ENCODE results near the gene MYCBPAP.

GRCh38 chr17:50541716-50542688, 33.8 kb downstream of the MYCBPAP start:
- no peak for TF ChIP-seq CTCF (IDR thresholded peaks at IDR 0.05)
- TF ChIP-seq POLR2A (IDR thresholded peaks at IDR 0.05) = no peak

Measured in lower leg skin (tissue), 3 donors.